ENCODE results near the gene TCTN1. TPM values are rescaled to one million over a fixed set of nuclear protein-coding genes. Genes with fewer than 3 reads are reported as not detected.

TCTN1 gene
- total and polyA plus RNA-seq, 2 of the 13 experiments (the other 11 are each of a cell fraction or from before 2014, with no cell fraction given), result 13.6 to 16.0 TPM

- TF ChIP-seq RELA (CRISPR knock-in tag; IDR thresholded peaks at IDR 0.05), result no peak
- peak; percentile 39; the same call in 1 of the 2 replicates for TF ChIP-seq TARDBP (CRISPR knock-in tag; IDR thresholded peaks at IDR 0.05)
- TF ChIP-seq GTF3A (CRISPR knock-in tag; conservative IDR thresholded peaks at IDR 0.05), result no peak
- TF ChIP-seq BHLHE40 (IDR thresholded peaks at IDR 0.05; ENCODE audit: low read length), result no peak
- no peak for TF ChIP-seq RFX5 (IDR thresholded peaks at IDR 0.05; ENCODE audit: low read depth, low read length)
- TF ChIP-seq KAT7 (CRISPR knock-in tag; IDR thresholded peaks at IDR 0.05; ENCODE audit: borderline replicate concordance), result no peak
- TF ChIP-seq RBFOX2 (IDR thresholded peaks at IDR 0.05; ENCODE audit: low read depth, low read length), result no peak
- TF ChIP-seq AGO1 (IDR thresholded peaks at IDR 0.05; ENCODE audit: low read depth, low read length, poor library complexity, severe bottlenecking), result no peak
- TF ChIP-seq SMAD1 (CRISPR knock-in tag; IDR thresholded peaks at IDR 0.05; ENCODE audit: borderline replicate concordance, low read depth), result no peak
- no peak for TF ChIP-seq ZNF230 (CRISPR knock-in tag; IDR thresholded peaks at IDR 0.05)
- no peak for TF ChIP-seq POLR2AphosphoS5 (IDR thresholded peaks at IDR 0.05; ENCODE audit: low read depth, low read length)
- TF ChIP-seq ZNF841 (CRISPR knock-in tag; IDR thresholded peaks at IDR 0.05; ENCODE audit: borderline replicate concordance), result no peak
- no peak for TF ChIP-seq KDM1A (CRISPR knock-in tag; IDR thresholded peaks at IDR 0.05)
- TF ChIP-seq ZNF337 (CRISPR knock-in tag; IDR thresholded peaks at IDR 0.05; ENCODE audit: borderline replicate concordance, low read depth), result no peak
- peak; percentile 68 for TF ChIP-seq STAG1 (CRISPR knock-in tag; IDR thresholded peaks at IDR 0.05)
- TF ChIP-seq SIX1 (CRISPR knock-in tag; IDR thresholded peaks at IDR 0.05; ENCODE audit: borderline replicate concordance), result no peak
- no peak; the same call in 1 of the 2 replicates for TF ChIP-seq ZBTB33 (CRISPR knock-in tag; IDR thresholded peaks at IDR 0.05)
- TF ChIP-seq KLF15 (CRISPR knock-in tag; IDR thresholded peaks at IDR 0.05; ENCODE audit: borderline replicate concordance), result no peak
- no peak for TF ChIP-seq KDM4B (CRISPR knock-in tag; IDR thresholded peaks at IDR 0.05)
- TF ChIP-seq PITX1 (CRISPR knock-in tag; IDR thresholded peaks at IDR 0.05), result no peak
- no peak for TF ChIP-seq PPARG (CRISPR knock-in tag; conservative IDR thresholded peaks at IDR 0.05)
- TF ChIP-seq ZNF280B (CRISPR knock-in tag; IDR thresholded peaks at IDR 0.05; ENCODE audit: borderline replicate concordance), result no peak
- TF ChIP-seq ZNF550 (CRISPR knock-in tag; IDR thresholded peaks at IDR 0.05; ENCODE audit: borderline replicate concordance), result no peak
- TF ChIP-seq HES4 (CRISPR knock-in tag; IDR thresholded peaks at IDR 0.05; ENCODE audit: borderline replicate concordance), result no peak
- TF ChIP-seq YEATS4 (CRISPR knock-in tag; IDR thresholded peaks at IDR 0.05; ENCODE audit: borderline replicate concordance), result no peak
- no peak for TF ChIP-seq IRF1 (CRISPR knock-in tag; IDR thresholded peaks at IDR 0.05; ENCODE audit: low read depth)
- TF ChIP-seq ZNF251 (CRISPR knock-in tag; IDR thresholded peaks at IDR 0.05), result no peak
- TF ChIP-seq SPEN (CRISPR knock-in tag; IDR thresholded peaks at IDR 0.05; ENCODE audit: low read depth), result no peak
- TF ChIP-seq JUN (CRISPR knock-in tag; IDR thresholded peaks at IDR 0.05), result no peak
Observed at GRCh38 chr12:110698171-110698902, 84.4 kb downstream of the TCTN1 start (continued).
